NT2/D1 (cell line): Measurements from ENCODE around the gene TEP1.
"Not testable (repeated sequence)": the region's sequence is repeated elsewhere in the genome, so short reads cannot be mapped to it uniquely, and the experiment has no call there.

Source experiments
- DNase-seq: peaks from one replicate; pipeline ENCODE4 v3.0.0-alpha.2; 2011; ENCODE audit warnings: low read depth, low spot score
- H3K27me3 ChIP-seq: 2 replicates; pipeline ENCODE4 v1.6.0; 2011; ENCODE audit warnings: mild to moderate bottlenecking; ENCODE audit not compliant: insufficient read length, insufficient read depth
- H3K36me3 ChIP-seq: 2 replicates; pipeline ENCODE4 v1.6.1; 2011; ENCODE audit warnings: mild to moderate bottlenecking, low read length, mixed read lengths; ENCODE audit not compliant: insufficient read depth, insufficient read length
- H3K4me1 ChIP-seq: 2 replicates; pipeline ENCODE4 v1.5.1; 2011; ENCODE audit not compliant: insufficient read depth, insufficient read length
- H3K4me3 ChIP-seq: 2 replicates; pipeline ENCODE4 v1.5.1; 2011; ENCODE audit warnings: low read depth; ENCODE audit not compliant: insufficient read length
- H3K9ac ChIP-seq: 2 replicates; pipeline ENCODE4 v1.6.0; 2011; ENCODE audit warnings: low read depth; ENCODE audit not compliant: insufficient read length
- H3K9me3 ChIP-seq: 2 replicates; pipeline ENCODE4 v1.5.1; 2011; ENCODE audit warnings: mild to moderate bottlenecking, low read length; ENCODE audit not compliant: insufficient read depth
- SUZ12 ChIP-seq: IDR thresholded peaks from 2 replicates; pipeline ENCODE4 v1.6.1; 2011; ENCODE audit not compliant: insufficient read length, insufficient read depth; ENCODE audit errors: extremely low read depth
- YY1 ChIP-seq: IDR thresholded peaks from 2 replicates; pipeline ENCODE4 v1.6.1; 2011; ENCODE audit not compliant: insufficient read length, insufficient read depth
- ZNF274 ChIP-seq: IDR thresholded peaks from 2 replicates; pipeline ENCODE4 v1.6.1; 2011; ENCODE audit warnings: mild to moderate bottlenecking, low read depth, low read length

Gene TEP1

DNA sequence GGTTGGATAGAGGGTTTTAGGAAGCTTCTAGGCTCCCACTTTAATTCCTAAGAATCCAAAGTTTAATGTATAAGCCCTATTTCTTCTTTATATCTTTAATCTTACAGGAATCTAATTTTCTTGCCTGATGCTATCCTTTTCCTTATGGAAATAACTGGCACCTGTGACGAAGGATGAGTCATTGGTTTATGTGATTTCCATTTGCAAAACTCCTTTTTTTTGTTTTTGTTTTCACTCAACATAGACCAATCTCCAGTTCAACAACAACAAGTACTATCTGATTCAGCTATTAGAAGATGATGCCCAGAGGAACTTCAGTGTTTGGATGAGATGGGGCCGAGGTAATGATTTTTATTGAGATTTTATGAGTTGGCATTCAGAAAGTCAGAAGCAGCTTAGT lies 63.0 kb downstream of the TEP1 start:
- no peak overlapping the region for H3K4me3 ChIP-seq
- H3K4me1 ChIP-seq = no peaks in the 10 kb centered on the region
- no peaks in the 10 kb centered on the region for H3K27me3 ChIP-seq
- H3K9me3 ChIP-seq = no peaks in the 10 kb centered on the region
- H3K9ac ChIP-seq = no peak overlapping the region
- H3K36me3 ChIP-seq = peaks cover 87% of the 10 kb centered on the region
- TF ChIP-seq ZNF274 (no peak), YY1 (no peak), SUZ12 (no peak)
- no peak for DNase-seq

DNA sequence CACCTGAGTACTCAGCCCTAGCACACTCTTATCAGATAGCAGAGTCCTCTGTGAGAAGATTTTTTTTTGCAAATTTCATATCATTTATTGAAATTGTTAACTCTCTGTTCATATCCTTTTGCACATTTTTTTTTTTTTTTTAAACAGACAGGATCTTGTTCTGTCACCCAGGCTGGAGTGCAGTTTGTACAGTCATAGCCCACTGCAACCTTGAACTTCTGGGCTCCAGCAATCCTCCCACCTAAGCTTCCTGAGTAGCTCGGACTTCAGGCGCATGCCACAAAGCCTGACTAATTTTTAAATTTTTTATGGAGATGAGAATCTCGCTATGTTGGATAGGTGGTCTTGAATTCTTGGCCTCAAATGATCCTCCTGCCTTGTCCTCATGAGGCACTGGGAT lies 65.6 kb downstream of the TEP1 start:
- no peak for DNase-seq
- Histone ChIP-seq H3K27me3 (no peaks in the 10 kb centered on the region), H3K9ac (no peak overlapping the region), H3K36me3 (peaks cover 72% of the 10 kb centered on the region), H3K9me3 (no peaks in the 10 kb centered on the region), H3K4me1 (no peaks in the 10 kb centered on the region), H3K4me3 (no peak overlapping the region)
- TF ChIP-seq YY1 (no peak), SUZ12 (no peak), ZNF274 (no peak)

GRCh38 chr14:20346713-20347112 lies 66.6 kb downstream of the TEP1 start:
- no peak for DNase-seq
- Histone ChIP-seq H3K9ac (no peak overlapping the region), H3K9me3 (no peaks in the 10 kb centered on the region), H3K4me1 (no peaks in the 10 kb centered on the region), H3K4me3 (no peak overlapping the region), H3K27me3 (no peaks in the 10 kb centered on the region), H3K36me3 (peaks cover 62% of the 10 kb centered on the region)
- TF ChIP-seq ZNF274 = no peak
- TF ChIP-seq SUZ12 = no peak
- TF ChIP-seq YY1 = no peak

- H3K27me3 ChIP-seq = no peaks in the 10 kb centered on the region
- no peak overlapping the region for H3K4me3 ChIP-seq
- peaks cover 51% of the 10 kb centered on the region for H3K36me3 ChIP-seq
- no peaks in the 10 kb centered on the region for H3K9me3 ChIP-seq
- H3K4me1 ChIP-seq = no peaks in the 10 kb centered on the region
- no peak for DNase-seq
- H3K9ac ChIP-seq = no peak overlapping the region
- TF ChIP-seq SUZ12 (no peak), ZNF274 (no peak), YY1 (no peak)
These were observed 67.9 kb downstream of the TEP1 start for GRCh38 chr14:20345366-20345765.

DNA sequence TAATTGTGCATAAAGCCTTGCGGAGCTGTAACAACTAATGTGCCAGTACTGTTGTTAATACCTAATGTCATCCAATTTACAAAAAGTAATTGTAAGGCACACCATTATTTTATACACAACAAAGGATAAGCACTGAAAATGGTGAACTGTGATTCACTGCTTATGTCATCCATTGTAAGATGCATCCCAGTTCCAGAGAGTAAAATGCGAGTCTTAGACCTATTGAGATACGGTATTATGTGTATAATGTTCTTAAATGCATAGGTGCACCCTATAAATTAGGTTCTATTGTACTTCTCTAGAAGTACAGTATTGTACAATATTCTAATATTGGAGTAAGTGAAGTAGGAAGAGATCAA lies 69.5 kb downstream of the TEP1 start:
- TF ChIP-seq SUZ12 = no peak
- TF ChIP-seq ZNF274 = no peak
- no peak for TF ChIP-seq YY1
- Histone ChIP-seq H3K9me3 (no peaks in the 10 kb centered on the region), H3K4me3 (peak overlapping the region; percentile 65), H3K9ac (peak overlapping the region; percentile 90), H3K36me3 (peaks cover 38% of the 10 kb centered on the region), H3K4me1 (no peaks in the 10 kb centered on the region), H3K27me3 (no peaks in the 10 kb centered on the region)
- no peak for DNase-seq

DNA sequence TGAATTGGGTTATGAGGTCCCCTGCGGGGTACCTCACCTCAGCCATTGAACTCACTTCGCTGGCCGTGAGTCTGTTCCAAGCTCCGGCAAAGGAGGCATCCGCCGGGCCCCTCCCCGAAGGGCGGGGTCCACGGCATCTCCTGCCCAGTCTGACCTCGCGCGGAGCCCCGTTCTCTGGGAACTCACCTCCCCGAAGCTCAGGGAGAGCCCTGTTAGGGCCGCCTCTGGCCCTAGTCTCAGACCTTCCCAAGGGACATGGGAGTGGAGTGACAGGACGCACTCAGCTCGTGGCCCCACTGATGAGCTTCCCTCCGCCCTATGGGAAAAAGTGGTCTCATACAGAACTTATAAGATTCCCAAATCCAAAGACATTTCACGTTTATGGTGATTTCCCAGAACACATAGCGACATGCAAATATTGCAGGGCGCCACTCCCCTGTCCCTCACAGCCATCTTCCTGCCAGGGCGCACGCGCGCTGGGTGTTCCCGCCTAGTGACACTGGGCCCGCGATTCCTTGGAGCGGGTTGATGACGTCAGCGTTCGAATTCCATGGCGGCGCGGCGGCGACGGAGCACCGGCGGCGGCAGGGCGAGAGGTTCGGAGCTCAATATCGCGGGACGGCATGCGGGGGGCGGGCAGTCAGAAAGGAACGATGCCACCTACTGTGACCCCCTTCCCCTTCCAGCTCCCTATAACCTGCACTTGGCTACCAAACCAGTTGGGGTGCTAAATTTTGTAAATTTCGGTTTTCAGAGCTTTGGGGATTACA lies 70.0 kb downstream of the TEP1 start, which contains the start of gene PARP2:
TSS of gene PARP2 (plus strand) at position 544 of the 770 bp plus-strand sequence. CDS start at position 551, 7 bp downstream.
- TF ChIP-seq SUZ12 (no peak), YY1 (peak; percentile 55)
- H3K9me3 ChIP-seq = no peaks in the 10 kb centered on the region
- H3K4me1 ChIP-seq = no peaks in the 10 kb centered on the region
- DNase-seq = peak; percentile 97
- H3K4me3 ChIP-seq = peak within 1 kb of the TSS; percentile 65
- peak within 1 kb of the TSS; percentile 90 for H3K9ac ChIP-seq
- no peaks in the 10 kb centered on the region for H3K27me3 ChIP-seq
- peaks cover 32% of the 10 kb centered on the region for H3K36me3 ChIP-seq

- TF ChIP-seq SUZ12 (no peak), ZNF274 (no peak)
- Histone ChIP-seq H3K36me3 (peaks cover 18% of the 10 kb centered on the region), H3K4me1 (no peaks in the 10 kb centered on the region), H3K4me3 (peak overlapping the region; percentile 5), H3K9me3 (no peaks in the 10 kb centered on the region), H3K9ac (peak overlapping the region; percentile 64), H3K27me3 (no peaks in the 10 kb centered on the region)
- no peak for DNase-seq
These were observed 71.7 kb downstream of the TEP1 start for GRCh38 chr14:20341646-20342045.

DNA sequence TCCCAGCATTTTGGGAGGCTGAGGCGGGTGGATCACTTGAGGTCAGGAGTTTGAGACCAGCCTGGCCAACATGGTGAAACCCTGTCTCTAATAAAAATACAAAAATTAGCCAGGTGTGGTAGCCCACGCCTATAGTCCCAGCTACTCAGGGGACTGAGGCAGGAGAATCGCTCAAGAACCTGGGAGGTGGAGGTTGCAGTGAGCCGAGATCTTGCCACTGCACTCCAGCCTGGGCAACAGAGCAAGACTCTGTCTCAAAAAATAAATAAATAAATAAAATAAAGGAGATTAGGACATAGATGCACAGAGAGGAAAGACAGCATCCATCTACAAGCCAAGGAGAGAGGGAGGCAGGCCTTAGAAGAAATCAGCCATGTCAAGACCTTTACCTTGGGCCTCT lies 72.3 kb downstream of the TEP1 start:
- H3K4me3 ChIP-seq, H3K4me1 ChIP-seq, DNase-seq, H3K9me3 ChIP-seq, H3K27me3 ChIP-seq, H3K9ac ChIP-seq: not testable (repeated sequence)
- peaks cover 13% of the 10 kb centered on the region for H3K36me3 ChIP-seq
